Measurements from ENCODE around the gene SLC25A46.
"Not testable (repeated sequence)": the region's sequence is repeated elsewhere in the genome, so short reads cannot be mapped to it uniquely, and the experiment has no call there.

The SLC25A46 gene

GRCh38 chr5:110757118-110757729 lies 18.4 kb downstream of the SLC25A46 start:
- DNase-seq = peak; percentile 63

GRCh38 chr5:110760158-110760557 lies 21.4 kb downstream of the SLC25A46 start:
- DNase-seq = no peak

DNA sequence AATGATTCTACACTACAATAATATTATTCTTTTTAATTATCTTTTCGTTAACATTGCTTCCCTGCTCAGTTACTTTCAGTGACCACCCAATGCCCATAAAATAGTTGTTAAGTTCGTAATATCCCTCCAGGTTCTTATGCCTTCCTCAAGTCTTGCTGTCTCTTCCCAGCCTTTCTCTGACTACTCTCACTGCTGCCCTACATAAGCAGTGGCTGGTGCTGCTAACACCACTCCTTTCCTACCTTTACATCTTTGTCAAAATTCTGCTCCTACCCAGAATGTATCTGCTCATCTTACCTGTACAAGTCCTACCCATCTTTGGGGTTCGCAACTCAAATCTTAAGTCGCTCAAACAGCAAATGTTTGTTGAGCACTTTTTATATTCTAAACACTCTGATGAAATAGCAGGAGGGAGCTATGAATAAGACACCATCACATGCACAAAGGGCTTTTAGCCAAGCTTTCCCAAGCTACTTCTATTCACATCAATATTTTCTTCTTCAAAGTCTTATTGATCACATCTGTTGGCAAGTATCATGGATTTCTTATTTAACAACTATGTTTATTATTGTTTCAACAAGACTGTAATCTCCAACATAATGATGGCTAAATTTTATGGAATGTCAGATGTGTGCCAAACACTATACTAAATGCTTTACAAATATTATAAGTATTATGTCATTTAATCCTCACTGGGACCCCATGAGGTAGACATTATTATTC lies 29.5 kb downstream of the SLC25A46 start:
- DNase-seq = no peak

DNA sequence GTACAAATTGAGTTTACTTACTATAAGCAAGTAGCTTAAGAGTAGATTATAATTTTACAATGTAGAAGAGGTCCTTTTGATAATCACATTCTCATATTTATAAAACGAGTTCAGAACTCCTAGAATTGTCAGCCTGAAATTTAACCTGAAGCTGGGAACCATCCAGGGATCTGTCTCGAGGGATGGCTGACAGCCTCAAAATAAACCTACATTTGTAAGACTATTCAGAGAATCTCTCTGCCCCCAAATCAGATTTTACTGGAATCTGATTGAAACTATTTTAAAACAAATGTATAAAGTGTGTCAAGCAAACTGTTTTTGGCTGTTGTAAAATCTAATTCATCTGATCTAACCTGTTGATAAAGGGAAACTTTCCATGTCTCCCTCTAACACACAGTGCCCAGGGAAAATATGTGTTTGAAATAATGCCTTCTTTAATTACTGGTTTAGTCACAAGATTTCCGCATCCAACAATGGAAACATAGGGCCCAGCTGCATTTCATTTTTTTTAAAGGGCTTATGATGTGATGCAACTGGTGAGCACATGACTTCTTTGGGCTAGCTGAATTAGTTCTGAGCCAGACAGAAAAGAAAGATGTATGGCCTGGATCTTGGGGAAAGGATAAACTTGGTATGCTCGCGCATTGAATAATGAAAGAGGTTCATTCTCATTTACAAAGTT lies 30.3 kb downstream of the SLC25A46 start:
- no peak for DNase-seq

- DNase-seq = no peak
Measured at GRCh38 chr5:110770286-110770685, 31.5 kb downstream of the SLC25A46 start.

DNA sequence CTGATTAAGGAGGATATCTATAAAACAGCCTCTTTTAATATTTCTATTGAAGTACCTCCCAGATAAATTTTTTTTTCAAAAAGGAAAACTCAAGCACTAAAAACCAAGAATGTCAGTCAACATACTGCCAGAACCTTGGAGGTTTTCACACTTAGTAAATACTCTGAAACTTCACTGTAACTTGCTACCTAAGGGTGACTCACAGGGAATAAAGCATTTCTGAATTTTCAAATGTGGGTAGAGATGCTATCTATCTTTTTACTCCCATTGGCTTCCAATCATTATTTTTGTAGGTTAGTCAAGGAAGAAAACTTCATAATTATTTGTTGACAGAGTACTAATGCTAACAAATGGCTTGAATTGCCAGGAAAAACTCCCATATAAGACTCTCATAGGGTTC lies 46.1 kb downstream of the SLC25A46 start:
- DNase-seq = no peak

DNA sequence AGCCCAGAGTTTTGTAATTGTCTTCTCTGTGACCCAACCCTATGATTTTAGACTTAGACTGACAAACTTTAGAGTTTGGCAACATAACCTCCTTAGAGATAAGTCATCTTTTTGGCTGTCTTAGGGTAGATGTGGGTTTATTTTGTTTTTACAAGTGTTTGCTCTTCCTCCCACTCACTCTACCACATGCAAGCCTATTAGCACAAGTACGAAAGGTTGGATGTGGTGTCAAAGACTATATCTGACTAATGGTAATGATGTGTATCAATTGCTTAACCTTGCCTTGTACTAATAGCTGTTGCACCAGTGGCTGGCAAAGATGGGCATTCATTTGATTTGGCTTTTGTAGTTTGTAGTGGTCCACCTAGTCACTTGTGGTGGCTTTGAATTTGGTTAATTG lies 46.5 kb downstream of the SLC25A46 start:
- no peak for DNase-seq

- not testable (repeated sequence) for DNase-seq
Measured at GRCh38 chr5:110788006-110788405, 49.2 kb downstream of the SLC25A46 start.

- DNase-seq = no peak
Measured at GRCh38 chr5:110790673-110791072, 51.9 kb downstream of the SLC25A46 start.

DNA sequence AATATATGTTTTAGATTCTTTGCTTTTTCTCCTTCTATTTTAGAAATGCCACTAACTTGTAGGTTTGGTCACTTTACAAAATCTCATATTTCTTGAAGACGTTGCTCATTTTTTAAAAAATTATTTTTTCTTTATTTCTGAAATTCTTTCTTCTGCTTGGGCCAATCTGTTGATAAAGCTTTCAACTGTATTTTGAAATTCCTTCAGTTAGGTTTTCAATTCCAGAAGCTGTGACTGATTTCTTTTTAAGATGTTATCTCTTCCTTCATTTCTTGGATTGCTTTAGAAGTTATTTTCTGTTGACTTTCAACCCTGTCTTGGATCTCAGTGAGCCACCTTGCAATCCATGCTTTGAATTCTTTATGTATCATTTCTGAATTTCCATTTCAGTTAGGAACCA lies 64.2 kb downstream of the SLC25A46 start:
- no peak for DNase-seq

- no peak for DNase-seq
Measured at GRCh38 chr5:110803467-110804326, 64.9 kb downstream of the SLC25A46 start.

GRCh38 chr5:110807169-110807568 lies 68.4 kb downstream of the SLC25A46 start:
- no peak for DNase-seq

- no peak for DNase-seq
Measured at GRCh38 chr5:110809006-110809405, 70.2 kb downstream of the SLC25A46 start.

Data from CD4-positive, alpha-beta T cell treated with Interleukin-17A for 1 hour (primary cell).